IPS-NIHi7 (cell line): ENCODE measurements around the gene SLC25A10.

Experiments used
- DNase-seq: peaks from one replicate; pipeline ENCODE4 v3.0.0; 2012; ENCODE audit warnings: mixed read lengths; ENCODE audit errors: extremely low spot score

Gene SLC25A10

DNA sequence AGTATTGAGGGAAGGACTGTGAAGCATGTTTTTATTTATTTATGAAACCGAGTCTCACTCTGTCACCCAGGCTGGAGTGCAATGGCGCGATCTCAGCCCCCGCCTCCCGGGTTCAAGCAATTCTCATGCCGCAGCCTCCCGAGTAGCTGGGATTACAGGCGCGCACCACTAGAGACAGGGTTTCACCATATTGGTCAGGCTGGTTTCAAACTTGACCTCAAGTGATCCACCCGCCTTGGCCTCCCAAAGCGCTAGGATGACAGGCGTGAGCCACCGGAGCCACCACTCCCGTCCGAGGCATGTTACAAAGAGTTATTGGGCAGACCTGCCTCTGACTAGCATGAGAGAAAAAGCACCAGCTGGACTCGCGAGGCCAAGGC, 5.9 kb upstream of the SLC25A10 start:
- no peak for DNase-seq

DNA sequence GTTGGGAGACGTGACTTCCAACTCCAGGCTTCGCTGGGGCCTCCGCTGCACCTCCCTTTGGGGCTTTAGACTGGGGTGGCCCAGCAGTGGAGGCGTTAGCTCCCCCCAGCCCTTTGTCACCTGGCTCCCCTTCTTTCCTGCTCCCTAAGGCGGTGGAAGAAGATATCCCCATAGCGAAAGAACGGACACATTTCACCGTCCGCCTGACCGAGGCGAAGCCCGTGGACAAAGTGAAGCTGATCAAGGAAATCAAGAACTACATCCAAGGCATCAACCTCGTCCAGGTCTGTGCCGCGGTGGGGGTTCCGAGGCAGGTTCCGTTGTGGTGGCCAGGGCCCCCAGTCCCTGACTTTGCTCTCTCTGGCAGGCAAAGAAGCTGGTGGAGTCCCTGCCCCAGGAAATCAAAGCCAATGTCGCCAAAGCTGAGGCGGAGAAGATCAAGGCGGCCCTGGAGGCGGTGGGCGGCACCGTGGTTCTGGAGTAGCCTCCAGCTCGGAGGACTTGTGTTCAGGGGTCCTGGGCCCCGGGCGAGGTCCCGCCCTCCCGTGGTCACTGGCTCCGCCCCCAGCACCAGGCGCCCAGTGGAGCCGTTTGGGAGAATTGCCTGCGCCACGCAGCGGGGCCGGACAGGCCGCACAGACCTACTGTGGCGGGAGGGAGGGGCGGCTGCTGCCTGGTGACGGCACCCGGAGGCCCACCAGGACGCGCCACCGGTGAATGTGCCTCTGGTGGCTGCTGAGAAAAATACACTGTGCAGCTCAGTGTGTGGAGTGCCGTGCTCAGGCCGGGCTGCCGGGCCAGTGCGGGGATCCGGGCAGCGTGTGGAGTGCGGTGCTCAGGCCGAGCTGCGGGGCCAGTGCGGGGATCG, 5.1 kb upstream of the SLC25A10 start:
- no peak for DNase-seq

DNA sequence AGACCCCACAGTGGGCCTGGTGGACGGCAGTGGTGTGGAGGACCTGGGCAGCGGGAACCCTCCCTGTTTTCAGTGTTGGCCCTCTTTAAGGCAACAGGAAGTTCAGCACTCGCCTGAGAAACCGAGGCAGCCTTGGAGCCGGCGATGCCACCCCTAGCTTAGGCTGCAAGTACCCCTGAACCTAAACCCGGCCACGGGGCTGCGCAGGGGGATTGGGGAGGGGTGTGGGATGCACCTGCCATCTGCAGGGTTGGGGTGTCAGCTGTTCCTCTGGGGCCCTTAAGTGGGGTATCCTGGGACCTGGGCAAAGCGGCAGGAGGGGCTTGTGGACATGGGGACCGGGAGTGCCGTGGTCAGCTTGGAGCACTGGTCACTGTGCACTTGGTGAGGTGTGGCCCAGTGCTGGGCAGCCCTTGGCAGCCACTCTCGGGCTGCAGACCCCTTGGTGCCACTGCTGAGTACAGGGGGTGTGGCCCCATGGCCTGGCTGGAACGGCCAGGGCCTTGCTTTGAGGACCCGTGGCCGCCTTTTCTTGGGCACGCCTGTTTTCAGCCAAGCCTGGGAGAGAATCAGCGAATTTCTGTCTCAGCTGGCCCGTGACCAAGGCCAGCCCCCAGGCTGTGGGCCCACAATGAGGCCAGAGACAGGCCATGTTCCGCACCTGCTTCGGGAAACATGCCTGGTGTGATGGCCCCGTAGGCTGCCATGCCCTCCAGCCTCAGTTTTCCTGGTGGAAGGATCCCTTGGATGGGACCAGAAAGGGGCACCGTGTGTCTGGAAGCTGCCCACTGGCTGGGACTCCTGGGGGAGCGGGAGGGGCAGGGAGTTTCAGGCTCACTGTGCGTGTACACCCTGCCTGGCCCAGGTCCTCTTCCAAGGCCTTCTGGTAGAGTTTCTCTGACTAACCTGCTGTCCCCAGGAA, 4.1 kb upstream of the SLC25A10 start:
- no peak for DNase-seq

DNA sequence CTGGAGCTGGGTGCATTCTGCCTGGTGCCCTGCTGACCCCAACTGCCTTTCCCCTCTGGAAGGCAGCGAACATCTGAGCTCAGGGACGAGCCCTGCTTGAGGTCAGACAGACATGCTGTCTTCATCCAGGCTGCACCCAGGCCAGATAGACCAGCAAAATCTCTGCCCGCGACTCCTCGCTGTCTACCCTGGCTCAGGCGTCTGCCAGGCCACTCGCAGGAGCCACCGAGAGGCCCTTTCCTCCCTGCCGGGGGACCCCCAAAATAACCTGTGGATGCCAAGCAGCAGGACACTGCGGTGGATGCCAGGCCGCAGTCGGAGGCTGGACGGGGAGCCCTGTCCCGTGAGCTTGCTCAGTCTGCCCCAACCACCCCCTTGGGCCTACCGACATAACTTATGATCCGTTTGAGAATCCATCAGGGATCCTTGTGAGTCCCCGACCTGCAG, 3.3 kb upstream of the SLC25A10 start:
- DNase-seq: no peak

DNA sequence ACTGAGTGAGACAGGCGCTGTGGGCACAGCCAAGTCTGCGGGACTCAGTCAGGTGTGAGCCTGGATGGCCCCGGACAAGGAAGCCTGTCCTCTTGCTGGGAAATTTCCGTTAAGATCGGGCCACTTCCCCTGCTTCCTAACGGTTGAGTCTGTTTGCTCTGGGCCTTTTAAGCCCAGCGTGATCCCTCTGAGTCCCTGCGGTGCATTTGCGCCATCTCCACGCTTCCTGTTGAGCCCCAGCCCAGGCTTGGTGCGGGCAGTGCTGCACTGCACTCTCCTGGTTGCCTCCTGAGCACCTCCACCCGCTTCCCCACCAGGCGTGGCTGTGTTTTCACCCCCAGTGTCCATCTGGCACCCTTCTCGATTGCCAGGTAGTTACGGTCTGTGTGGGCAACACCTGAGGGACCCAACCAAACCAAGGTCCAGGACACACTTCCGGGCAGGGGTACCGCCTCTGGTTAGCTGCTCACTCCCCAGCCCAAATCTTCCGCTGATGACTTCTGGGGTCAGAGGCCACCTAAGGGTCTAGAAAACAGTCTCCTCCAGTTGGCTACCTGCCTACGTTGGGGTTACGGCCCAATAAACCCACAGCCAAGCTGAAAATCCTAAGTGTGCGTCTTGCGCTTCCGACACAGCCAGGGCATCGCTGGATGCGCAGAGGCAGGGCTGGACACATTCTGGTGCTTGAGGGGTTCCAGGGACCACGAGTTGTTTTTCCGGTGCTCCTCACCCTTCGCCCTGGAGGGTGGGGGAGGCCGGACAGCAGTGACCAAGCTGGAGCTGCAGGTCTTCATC, 1.4 kb upstream of the SLC25A10 start:
- DNase-seq: no peak

DNA sequence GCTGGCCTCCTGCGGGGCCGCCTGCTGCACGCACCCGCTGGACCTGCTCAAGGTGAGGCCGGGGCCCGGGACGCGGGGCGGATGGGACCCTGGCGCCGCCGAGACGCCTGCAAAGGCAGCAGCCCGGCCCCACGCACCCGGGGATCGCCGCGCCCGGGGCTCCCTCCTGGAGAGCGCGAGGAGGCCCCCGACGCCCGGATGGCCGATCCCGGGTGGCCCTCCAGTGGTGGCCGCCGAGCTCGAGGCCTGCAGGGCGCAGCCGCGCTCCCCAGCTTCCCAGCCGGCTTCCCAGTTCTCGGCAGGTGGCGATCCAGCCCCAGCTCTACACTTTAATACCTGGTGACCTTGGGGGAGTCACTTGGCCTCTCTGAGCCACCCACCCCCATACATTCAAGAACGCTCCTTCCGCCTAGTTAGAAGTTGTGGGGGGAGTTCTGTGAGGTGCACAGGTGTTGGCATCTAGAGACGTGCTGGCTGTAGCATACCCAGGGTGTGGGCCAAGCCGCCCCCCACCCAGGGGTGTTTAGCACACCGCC, 452 bp downstream of the SLC25A10 start:
- no peak for DNase-seq

DNA sequence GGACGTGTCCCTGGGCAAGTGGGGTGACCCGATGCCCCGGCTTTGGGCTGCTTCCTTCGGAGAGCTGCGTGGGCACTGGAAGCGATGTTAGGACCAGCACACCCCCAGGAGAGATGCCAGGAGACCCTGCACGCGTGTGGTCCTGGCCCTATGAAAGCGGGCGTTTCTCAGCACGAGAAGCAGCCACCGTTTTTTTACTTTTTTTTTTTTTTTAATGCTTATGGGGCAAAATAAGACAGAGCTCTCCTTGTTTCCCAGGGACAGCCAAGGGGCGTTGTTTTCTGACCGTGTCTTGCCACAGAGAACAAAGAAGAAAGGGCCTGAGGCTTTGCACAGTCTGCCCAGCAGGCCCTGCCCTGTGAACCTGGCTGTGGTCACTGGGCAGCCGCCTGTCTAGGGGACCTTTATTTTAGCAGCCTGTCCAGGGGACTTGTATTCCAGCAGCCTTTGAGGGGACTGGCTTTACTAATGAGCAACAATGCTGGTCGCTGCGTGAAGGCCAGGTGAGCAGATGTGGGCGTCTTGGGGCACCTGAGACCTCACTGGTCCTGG, 996 bp downstream of the SLC25A10 start:
- no peak for DNase-seq

DNA sequence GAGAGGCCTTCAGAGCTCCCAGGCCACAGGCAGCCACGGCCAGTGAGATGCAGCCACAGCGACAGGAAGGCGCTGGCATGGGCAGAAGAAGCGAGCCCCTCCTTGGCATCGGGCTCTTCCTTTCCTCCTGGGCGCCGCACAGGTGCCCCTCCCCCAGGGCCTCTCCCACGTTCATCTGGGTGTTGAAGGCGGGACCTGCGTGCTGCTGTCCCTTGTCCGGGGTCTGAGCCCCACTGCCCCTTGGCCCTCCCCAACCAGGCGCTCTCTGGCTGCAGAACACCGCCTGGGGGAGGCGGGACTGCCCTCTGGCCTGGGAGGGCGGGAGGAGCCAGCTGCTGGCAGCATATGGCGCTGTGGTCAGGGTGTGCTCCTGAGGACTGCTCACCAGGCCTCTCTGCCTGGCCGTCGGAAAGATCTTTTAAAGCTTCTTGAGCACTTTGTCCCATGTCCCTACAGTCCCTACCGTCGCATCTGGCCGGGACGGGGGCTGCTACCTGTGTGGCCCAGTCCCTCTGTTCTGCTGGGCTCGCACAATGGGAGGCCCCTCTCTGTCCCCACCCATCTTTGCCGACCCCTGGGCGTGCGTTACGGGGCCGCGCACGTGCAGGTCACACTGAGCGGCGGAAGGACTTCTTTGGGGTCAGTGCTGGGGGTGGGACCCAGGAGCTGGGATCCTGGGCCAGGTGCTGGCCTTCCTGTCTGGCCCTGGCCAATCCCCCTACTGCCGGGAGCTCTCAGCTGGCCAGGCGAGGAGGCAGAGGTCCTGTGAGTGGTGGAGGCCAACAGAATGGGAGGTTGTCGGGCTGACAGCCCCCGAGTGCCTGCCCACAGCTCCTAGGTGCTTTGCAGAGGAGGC, 1.7 kb downstream of the SLC25A10 start:
- DNase-seq: no peak

DNA sequence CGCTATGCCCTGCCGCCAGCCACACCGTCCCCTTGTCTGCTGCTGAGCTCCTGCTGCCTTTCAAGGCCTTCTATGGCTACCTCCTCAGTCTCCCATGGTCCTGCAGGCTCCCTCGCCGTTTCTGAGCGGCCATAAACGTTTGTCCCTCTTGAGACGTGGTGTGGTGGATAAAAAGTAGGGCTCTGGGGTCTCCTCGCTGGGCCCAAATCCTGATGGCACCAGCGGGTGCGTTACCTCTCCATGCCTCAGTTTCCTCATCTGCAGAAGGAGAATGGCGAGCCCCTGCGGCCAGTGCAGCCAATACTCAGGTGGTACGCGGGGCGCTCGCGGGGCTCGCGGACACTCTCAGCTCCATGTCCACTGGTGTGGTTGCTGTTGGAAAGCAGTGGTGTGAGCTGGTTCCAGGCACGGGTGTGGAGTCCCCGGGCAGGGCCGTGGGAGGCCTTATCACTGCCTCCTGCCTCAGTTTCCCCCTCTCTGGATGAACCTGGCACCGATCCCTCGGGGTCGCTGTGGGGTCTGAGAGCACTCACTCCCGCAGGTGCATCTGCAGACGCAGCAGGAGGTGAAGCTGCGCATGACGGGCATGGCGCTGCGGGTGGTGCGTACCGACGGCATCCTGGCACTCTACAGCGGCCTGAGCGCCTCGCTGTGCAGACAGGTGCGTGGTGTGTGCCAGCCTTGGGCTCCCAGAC, 2.5 kb downstream of the SLC25A10 start:
- DNase-seq: no peak

DNA sequence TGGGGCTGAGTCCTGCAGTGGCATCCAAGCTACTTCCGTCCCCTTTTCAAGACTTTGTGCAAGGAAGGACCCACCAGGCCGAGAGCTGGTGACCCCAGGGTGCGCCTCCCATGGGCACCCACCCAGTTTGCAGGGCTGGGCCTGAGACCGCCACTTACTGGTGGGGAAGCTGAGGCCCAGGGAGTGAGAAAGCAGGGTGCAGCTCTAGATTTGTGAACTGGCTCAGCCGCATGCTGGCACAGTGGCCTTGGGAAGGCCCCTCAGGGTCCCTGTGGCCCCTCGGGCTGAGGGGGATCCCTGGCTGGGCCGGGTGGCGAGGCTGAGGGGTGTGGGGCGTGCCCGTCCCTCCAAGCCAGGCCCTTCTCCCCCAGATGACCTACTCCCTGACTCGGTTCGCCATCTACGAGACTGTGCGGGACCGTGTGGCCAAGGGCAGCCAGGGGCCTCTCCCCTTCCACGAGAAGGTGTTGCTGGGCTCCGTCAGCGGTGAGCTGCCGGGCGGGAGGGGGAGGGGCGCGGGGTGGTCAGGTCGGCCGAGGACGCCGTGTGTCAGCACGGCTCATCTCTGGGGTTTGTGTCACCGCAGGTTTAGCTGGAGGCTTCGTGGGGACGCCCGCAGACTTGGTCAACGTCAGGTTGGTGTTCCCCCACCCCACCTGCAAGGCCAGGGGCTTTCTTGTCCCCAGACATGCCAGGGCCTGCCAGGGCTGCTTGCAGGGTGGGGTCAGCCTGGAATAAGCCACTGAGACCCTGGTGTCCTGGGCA, 3.2 kb downstream of the SLC25A10 start:
- no peak for DNase-seq

DNA sequence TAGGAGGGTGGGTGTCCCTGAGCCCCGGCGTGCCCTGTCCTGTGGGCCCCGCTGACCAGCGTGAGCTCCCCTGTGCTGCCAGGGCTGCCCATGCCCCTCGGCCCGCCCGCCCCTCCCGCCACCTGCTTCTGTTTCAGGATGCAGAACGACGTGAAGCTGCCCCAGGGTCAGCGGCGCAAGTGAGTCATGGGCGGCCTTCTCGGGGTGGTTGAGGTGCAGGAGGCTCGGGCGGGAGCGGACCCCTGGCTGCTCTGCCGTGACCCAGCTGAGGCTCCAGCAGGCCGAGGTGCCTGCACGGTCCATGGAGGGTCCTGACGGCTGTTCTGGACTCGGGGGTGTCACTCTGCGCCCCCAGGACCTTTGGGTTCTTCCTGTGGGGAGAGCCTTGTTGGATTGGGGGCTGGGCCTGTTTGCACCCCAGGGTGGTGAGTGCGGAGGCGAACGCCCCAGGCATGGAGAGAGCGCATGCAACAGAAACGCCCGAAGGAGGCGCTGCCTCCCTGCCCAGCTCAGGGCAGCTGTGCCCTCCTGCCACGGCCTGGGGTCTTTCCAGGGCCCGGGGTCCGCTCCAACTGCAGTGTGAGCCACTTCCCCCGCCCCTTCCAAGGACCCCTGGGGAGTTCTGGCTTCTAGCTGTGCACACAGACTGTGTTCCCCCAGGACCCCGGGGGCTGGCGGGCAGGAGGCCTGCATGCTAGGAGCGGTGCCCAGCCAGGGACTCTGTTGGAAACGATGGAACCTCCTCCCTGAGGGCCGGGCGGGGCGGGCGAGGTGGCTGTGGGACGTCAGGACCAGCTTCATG, 4.0 kb downstream of the SLC25A10 start:
- DNase-seq: no peak

DNA sequence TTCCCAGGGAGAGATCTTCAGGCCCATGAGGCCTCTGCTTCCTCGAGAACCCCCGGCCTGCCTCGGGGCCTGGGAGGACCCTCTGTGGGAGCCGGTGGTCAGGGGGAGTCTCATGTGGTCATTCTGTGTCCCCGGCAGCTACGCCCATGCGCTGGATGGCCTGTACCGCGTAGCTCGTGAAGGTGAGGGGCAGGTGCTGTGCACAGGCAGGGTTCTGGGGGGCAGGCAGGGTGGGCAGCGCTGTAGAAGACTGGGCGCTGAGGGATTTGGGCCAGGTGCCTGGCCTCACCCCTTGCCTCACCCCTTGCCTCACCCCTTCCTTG, 4.6 kb downstream of the SLC25A10 start:
- DNase-seq: no peak

DNA sequence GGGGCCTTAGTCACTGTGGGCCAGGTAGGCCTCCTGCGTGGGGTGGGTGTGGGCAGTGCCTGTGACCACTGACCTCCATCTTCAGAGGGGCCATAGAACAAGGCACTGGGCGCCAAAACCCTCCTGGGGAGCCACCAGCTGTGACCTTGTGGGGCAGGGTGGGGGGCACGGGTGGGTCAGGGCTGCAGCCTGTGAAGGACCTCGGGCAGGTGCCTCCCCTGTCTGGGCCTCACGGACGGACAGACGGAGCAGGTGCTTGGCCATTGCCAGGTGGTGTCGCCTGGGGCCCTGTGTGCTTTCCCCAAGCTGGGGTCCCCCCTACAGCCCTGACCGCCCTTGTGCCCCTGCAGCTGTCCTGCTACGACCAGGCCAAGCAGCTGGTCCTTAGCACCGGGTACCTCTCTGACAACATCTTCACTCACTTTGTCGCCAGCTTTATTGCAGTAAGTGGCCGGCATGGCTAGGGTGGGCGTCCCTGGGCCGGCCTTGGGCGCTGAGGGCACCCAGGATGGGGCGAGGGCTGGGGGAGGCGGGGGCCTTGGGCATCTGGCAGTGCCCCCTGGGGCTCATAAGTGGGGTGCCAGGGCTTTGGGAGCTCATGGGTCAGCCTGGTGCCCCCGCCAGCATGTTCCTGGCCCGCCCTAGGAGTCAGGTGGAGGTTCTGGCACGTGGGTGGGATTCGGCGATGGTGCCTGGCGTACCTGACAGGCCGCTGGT, 5.1 kb downstream of the SLC25A10 start:
- DNase-seq: no peak

DNA sequence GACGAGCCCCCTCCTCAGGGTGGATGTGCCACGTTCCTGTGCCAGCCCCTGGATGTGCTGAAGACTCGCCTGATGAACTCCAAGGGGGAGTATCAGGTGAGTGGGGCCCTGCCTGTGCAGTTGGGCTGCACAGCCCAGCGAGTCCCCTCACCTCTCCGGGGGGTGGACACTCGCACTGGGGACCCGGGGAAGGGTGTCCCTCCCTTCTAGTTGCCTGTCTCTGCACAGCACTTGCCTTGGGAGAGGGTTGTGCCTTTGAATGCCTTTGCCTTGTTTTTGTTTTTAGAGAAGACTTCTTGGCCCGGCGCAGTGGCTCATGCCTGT, 5.6 kb downstream of the SLC25A10 start:
- no peak for DNase-seq

DNA sequence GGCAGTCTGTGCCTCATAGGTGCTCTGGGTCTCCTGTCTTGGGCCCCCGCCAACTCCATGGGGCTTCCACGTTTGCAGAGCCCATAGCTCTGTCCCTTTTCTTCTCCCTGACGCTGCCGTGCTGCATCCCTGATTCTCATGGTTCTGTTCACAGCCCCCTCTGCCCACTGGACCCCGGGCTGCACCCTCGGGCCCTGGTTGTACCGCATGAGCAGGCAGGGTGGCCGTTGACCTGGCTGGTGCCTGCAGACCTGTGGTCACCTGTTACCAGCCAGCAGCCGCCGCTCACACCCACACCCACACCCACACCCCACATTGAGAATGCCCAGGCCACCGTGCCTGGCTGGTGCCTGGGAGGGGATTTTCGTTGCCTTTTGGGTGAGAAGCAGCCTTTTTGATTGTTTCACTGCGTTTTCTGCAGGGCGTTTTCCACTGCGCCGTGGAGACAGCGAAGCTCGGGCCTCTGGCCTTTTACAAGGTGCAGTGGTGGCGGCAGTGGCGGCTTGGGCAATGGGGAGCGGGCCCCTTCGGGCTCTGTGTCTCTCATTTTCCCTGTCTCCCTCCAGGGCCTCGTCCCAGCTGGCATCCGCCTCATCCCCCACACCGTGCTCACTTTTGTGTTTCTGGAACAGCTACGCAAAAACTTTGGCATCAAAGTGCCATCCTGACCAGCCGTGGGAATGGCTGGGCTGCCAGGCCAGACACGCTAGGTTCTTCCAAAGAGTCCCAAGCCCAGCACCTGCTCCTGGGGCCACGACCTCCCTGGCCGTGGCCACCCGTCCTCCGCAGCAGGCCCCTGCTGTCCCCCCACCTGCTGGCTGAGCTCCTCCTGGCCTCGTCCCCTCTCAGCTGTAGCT, 7.6 kb downstream of the SLC25A10 start:
- no peak for DNase-seq

DNA sequence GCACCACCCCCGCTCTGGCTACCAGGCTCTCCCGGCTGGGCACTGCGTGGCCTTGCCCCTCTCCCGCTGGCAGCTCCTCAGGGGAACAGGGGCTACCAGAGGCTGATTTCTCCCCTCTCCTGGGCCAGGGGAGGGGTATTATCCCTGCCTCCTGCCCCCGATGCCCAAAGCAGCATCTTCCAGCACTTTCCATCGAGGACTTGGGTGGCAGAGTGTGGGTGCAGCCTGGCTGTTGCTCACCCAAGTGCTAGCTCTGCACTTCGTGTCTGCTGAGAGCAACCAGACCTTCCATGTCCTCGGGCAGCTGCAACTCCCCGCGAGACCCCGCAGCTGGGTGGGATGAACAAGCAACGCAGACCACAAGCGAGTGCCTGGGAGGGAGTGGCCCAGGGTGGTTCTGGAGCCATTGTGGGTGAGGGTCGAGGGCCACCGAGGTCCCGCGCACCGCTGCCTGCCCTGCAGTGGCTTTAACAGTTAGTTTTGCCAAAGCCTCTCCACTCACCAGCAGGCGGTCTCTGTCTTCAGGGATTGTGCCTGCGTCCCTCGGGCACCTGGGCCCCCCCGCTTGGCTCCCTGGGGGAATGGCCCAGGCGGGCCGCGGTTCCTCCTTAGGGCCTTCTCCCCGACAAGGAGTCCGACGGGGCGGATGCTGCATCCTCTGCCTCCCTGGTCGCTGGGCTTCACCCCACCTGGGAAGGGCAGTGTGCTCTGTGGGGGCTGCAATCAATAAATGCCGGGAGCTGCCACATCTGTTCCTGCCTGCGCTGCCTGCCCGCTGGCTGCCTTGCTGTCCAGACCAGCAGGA, 8.4 kb downstream of the SLC25A10 start:
- no peak for DNase-seq
